ENCODE data around the gene GGNBP2. TPM values are rescaled to one million over a fixed set of nuclear protein-coding genes. Genes with fewer than 3 reads are reported as not detected.
"Not testable (repeated sequence)": the region's sequence is repeated elsewhere in the genome, so short reads cannot be mapped to it uniquely, and the experiment has no call there.

Gene GGNBP2
- total and polyA plus RNA-seq, 4 donors: 64.0 to 76.3 (median 68.9) TPM

- WGBS (ENCODE audit: insufficient coverage): 88% methylated on average over 7 of the region's 7 CpGs
- H3K36me3 ChIP-seq (ENCODE audit: control insufficient read depth, insufficient read depth, low read length): peaks cover 67% of the 10 kb centered on the region
These were observed 41.1 kb upstream of the GGNBP2 start for GRCh38 chr17:36503456-36504155.

GRCh38 chr17:36504156-36504545 is 40.6 kb upstream of the GGNBP2 start:
- Histone ChIP-seq H3K36me3 (ENCODE audit: control insufficient read depth, insufficient read depth, low read length) (peaks cover 67% of the 10 kb centered on the region), H3K4me1 (ENCODE audit: control insufficient read depth, insufficient read depth, low read length) (no peaks in the 10 kb centered on the region), H3K9me3 (ENCODE audit: control insufficient read depth, insufficient read depth, low read length) (no peaks in the 10 kb centered on the region), H3K27me3 (ENCODE audit: control insufficient read depth, insufficient read depth, low read length) (no peaks in the 10 kb centered on the region), H3K27ac (ENCODE audit: low read depth, low read length) (no peak overlapping the region), H3K4me3 (ENCODE audit: low read depth, low read length) (no peak overlapping the region)
- WGBS (ENCODE audit: insufficient coverage): 100% methylated on average over 2 of the region's 5 CpGs
- DNase-seq (ENCODE audit: low read depth in 4 of 6, low spot score in 6 of 6): no peak

More at GRCh38 chr17:36503456-36504155, 41.1 kb upstream of the GGNBP2 start:
- Histone ChIP-seq H3K9me3 (ENCODE audit: control insufficient read depth, insufficient read depth, low read length) (no peaks in the 10 kb centered on the region), H3K27ac (ENCODE audit: low read depth, low read length) (no peak overlapping the region), H3K4me1 (ENCODE audit: control insufficient read depth, insufficient read depth, low read length) (no peaks in the 10 kb centered on the region), H3K27me3 (ENCODE audit: control insufficient read depth, insufficient read depth, low read length) (no peaks in the 10 kb centered on the region), H3K4me3 (ENCODE audit: low read depth, low read length) (no peak overlapping the region)
- DNase-seq (ENCODE audit: low read depth in 4 of 6, low spot score in 6 of 6): no peak

DNA sequence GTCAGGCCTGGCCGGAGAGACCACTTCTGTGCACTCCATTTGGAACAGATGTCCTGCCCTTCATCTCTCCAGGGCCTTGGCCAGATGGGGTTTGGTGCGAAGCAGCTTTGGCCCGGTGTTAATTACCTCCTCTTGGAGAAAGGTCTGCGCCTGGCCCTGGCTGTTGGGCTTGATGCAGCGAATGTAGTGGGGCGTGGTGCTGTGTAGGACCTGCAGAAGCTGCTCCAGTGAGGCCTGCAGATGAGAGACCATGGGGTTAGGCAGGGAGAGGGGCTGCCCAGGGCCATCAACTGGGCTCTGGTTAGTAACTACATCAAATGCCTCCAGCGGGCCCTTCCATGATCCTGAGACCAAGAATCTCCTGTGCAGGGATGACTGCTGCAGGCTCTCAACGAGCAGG is 39.5 kb upstream of the GGNBP2 start:
- 93% methylated on average over 8 of the region's 8 CpGs for WGBS (ENCODE audit: insufficient coverage)
- Histone ChIP-seq H3K36me3 (ENCODE audit: control insufficient read depth, insufficient read depth, low read length) (peaks cover 69% of the 10 kb centered on the region), H3K9me3 (ENCODE audit: control insufficient read depth, insufficient read depth, low read length) (no peaks in the 10 kb centered on the region)

DNA sequence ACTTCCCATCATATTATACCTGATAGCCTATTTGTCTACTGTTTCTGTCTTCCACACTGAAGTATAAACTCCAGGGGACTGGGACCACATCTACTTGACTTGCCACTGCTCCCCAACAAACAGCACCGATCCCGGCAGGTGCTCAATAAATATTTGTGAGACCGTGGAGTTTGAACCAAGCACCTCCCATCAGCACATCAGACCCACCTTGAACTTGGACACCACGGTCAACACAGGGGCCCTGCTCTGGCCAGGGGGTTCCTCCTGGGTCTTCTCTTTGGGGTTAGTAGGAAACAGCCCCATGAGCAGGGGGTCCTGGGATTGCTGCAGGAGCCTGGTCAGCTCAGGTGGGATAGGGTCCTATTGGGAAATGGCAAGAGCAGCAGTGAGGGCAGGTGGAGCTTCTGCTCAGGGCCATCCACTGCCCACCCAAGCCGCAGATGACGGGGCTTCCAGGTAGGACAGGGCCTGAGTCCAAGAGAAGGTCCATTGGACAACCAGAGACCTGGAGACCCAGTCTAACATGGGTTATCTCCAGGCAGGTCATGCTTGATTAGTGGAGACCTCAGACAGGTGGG is 38.4 kb upstream of the GGNBP2 start:
- Histone ChIP-seq H3K4me1 (ENCODE audit: control insufficient read depth, insufficient read depth, low read length) (no peaks in the 10 kb centered on the region), H3K9me3 (ENCODE audit: control insufficient read depth, insufficient read depth, low read length) (no peaks in the 10 kb centered on the region), H3K36me3 (ENCODE audit: control insufficient read depth, insufficient read depth, low read length) (peaks cover 71% of the 10 kb centered on the region), H3K4me3 (ENCODE audit: low read depth, low read length) (no peak overlapping the region), H3K27ac (ENCODE audit: low read depth, low read length) (no peak overlapping the region), H3K27me3 (ENCODE audit: control insufficient read depth, insufficient read depth, low read length) (no peaks in the 10 kb centered on the region)
- no peak for DNase-seq (ENCODE audit: low read depth in 4 of 6, low spot score in 6 of 6)
- 100% methylated on average over 2 of the region's 6 CpGs for WGBS (ENCODE audit: insufficient coverage)

More for the DNA sequence above, 39.5 kb upstream of the GGNBP2 start:
- Histone ChIP-seq H3K27me3 (ENCODE audit: control insufficient read depth, insufficient read depth, low read length) (no peaks in the 10 kb centered on the region), H3K4me1 (ENCODE audit: control insufficient read depth, insufficient read depth, low read length) (no peaks in the 10 kb centered on the region), H3K4me3 (ENCODE audit: low read depth, low read length) (no peak overlapping the region), H3K27ac (ENCODE audit: low read depth, low read length) (no peak overlapping the region)
- DNase-seq (ENCODE audit: low read depth in 4 of 6, low spot score in 6 of 6): no peak

DNA sequence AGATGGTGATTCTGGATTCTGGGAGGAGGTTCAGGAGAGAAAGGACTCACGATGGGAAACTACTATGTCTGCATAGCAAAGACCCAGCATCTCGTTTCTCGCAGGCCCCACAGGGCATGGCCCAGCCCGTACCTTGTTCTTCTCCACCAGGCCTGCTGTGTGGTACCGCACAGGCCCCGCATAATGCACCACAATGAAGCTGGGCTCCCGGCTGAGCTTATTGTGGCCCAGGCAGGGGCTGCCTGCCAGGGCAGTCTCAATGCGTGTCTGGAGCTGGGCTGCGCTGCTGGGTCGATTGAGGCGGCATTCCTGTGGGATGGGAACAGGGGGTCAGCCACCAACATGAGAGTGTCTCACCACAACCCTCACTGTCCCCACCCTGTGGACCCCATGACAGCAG is 37.9 kb upstream of the GGNBP2 start:
- H3K9me3 ChIP-seq (ENCODE audit: control insufficient read depth, insufficient read depth, low read length): no peaks in the 10 kb centered on the region
- H3K27me3 ChIP-seq (ENCODE audit: control insufficient read depth, insufficient read depth, low read length): no peaks in the 10 kb centered on the region
- no peak for DNase-seq (ENCODE audit: low read depth in 4 of 6, low spot score in 6 of 6)
- peaks cover 69% of the 10 kb centered on the region for H3K36me3 ChIP-seq (ENCODE audit: control insufficient read depth, insufficient read depth, low read length)
- H3K27ac ChIP-seq (ENCODE audit: low read depth, low read length): no peak overlapping the region
- H3K4me1 ChIP-seq (ENCODE audit: control insufficient read depth, insufficient read depth, low read length): no peaks in the 10 kb centered on the region
- WGBS (ENCODE audit: insufficient coverage): 95% methylated on average over 9 of the region's 11 CpGs
- H3K4me3 ChIP-seq (ENCODE audit: low read depth, low read length): no peak overlapping the region

DNA sequence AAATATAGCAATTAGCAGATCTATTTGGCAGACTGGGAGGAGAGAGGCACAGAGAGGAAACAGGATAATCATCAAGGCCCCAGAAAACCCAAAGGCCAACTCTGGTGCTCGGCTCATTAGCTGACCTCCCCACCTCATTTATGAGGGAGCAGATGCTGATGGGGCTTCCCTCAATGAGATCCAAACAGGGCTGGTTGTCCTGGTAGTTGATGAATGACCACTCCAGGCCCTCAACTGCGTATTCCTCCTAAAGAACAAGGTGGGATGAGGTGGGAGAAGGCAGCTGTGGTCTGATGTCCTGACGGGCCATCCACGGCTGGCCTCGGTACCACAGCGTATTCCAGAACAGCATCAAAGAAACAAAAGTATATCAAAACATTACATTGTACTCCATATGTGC is 37.5 kb upstream of the GGNBP2 start:
- no peaks in the 10 kb centered on the region for H3K4me1 ChIP-seq (ENCODE audit: control insufficient read depth, insufficient read depth, low read length)
- no CpG with 5 or more reads among the region's 6 CpGs for WGBS (ENCODE audit: insufficient coverage)

DNA sequence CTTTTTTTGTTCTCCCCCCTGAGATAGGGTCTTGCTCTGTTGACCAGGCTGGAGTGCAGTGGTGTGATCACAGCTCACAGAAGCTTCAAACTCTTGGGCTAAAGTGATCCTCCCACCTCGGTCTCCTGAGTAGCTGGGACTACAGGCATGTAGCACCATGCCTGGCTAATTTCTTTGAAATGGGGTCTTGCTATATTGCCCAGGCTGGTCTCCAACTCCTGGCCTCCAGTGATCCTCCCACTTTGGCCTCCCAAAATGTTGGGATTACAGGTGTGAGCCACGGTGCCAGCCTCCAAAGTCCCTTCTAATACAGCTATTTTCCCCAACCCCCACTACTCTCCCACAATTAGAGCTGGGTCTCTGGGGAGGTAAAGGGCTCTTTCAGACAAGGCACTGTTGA is 36.3 kb upstream of the GGNBP2 start:
- H3K4me3 ChIP-seq (ENCODE audit: low read depth, low read length); H3K9me3 ChIP-seq (ENCODE audit: control insufficient read depth, insufficient read depth, low read length); H3K27me3 ChIP-seq (ENCODE audit: control insufficient read depth, insufficient read depth, low read length); H3K27ac ChIP-seq (ENCODE audit: low read depth, low read length); DNase-seq (ENCODE audit: low read depth in 4 of 6, low spot score in 6 of 6); H3K4me1 ChIP-seq (ENCODE audit: control insufficient read depth, insufficient read depth, low read length): not testable (repeated sequence)
- H3K36me3 ChIP-seq (ENCODE audit: control insufficient read depth, insufficient read depth, low read length): peaks cover 66% of the 10 kb centered on the region
- WGBS (ENCODE audit: insufficient coverage): no CpG with 5 or more reads among the region's 2 CpGs

More for the DNA sequence above, 37.5 kb upstream of the GGNBP2 start:
- peaks cover 67% of the 10 kb centered on the region for H3K36me3 ChIP-seq (ENCODE audit: control insufficient read depth, insufficient read depth, low read length)
- no peak for DNase-seq (ENCODE audit: low read depth in 4 of 6, low spot score in 6 of 6)
- H3K9me3 ChIP-seq (ENCODE audit: control insufficient read depth, insufficient read depth, low read length): no peaks in the 10 kb centered on the region
- no peaks in the 10 kb centered on the region for H3K27me3 ChIP-seq (ENCODE audit: control insufficient read depth, insufficient read depth, low read length)
- H3K27ac ChIP-seq (ENCODE audit: low read depth, low read length): no peak overlapping the region
- H3K4me3 ChIP-seq (ENCODE audit: low read depth, low read length): no peak overlapping the region

- no peak for DNase-seq (ENCODE audit: low read depth in 4 of 6, low spot score in 6 of 6)
- Histone ChIP-seq H3K27me3 (ENCODE audit: control insufficient read depth, insufficient read depth, low read length) (no peaks in the 10 kb centered on the region), H3K9me3 (ENCODE audit: control insufficient read depth, insufficient read depth, low read length) (no peaks in the 10 kb centered on the region), H3K4me3 (ENCODE audit: low read depth, low read length) (no peak overlapping the region), H3K36me3 (ENCODE audit: control insufficient read depth, insufficient read depth, low read length) (peaks cover 60% of the 10 kb centered on the region), H3K4me1 (ENCODE audit: control insufficient read depth, insufficient read depth, low read length) (no peaks in the 10 kb centered on the region), H3K27ac (ENCODE audit: low read depth, low read length) (no peak overlapping the region)
- WGBS (ENCODE audit: insufficient coverage): 92% methylated on average over 7 of the region's 9 CpGs
These were observed 35.3 kb upstream of the GGNBP2 start for GRCh38 chr17:36509272-36509985.

GRCh38 chr17:36510636-36511035 is 34.1 kb upstream of the GGNBP2 start:
- Histone ChIP-seq H3K27ac (ENCODE audit: low read depth, low read length) (no peak overlapping the region), H3K4me3 (ENCODE audit: low read depth, low read length) (no peak overlapping the region), H3K27me3 (ENCODE audit: control insufficient read depth, insufficient read depth, low read length) (no peaks in the 10 kb centered on the region), H3K4me1 (ENCODE audit: control insufficient read depth, insufficient read depth, low read length) (no peaks in the 10 kb centered on the region), H3K36me3 (ENCODE audit: control insufficient read depth, insufficient read depth, low read length) (peaks cover 57% of the 10 kb centered on the region), H3K9me3 (ENCODE audit: control insufficient read depth, insufficient read depth, low read length) (no peaks in the 10 kb centered on the region)
- DNase-seq (ENCODE audit: low read depth in 4 of 6, low spot score in 6 of 6): no peak
- WGBS (ENCODE audit: insufficient coverage): 91% methylated on average over 14 of the region's 14 CpGs
